GM13976 (cell line): Measurements from ENCODE around the gene PROSER3.

Source experiments
- DNase-seq: peaks from one replicate; pipeline ENCODE4 v3.0.0; 2012; ENCODE audit warnings: low spot score
- in situ Hi-C: fragments of 300-500 bp; cut with MboI; formaldehyde crosslinking; loops from one replicate; pipeline ENCODE4 v1.12.0; 2022; ENCODE audit warnings: low sequenced_read_pairs, mixed read lengths, inconsistent platforms; ENCODE audit not compliant: unreplicated experiment
- TF ChIP-seq, protein P1 (sequence below): IDR thresholded peaks from 2 replicates; pipeline ENCODE4 v1.5.1; 2012; ENCODE audit warnings: borderline replicate concordance, mild to moderate bottlenecking; ENCODE audit not compliant: insufficient read depth; ENCODE audit errors: extremely low read depth, missing control alignments, control extremely low read depth

PROSER3 gene

DNA sequence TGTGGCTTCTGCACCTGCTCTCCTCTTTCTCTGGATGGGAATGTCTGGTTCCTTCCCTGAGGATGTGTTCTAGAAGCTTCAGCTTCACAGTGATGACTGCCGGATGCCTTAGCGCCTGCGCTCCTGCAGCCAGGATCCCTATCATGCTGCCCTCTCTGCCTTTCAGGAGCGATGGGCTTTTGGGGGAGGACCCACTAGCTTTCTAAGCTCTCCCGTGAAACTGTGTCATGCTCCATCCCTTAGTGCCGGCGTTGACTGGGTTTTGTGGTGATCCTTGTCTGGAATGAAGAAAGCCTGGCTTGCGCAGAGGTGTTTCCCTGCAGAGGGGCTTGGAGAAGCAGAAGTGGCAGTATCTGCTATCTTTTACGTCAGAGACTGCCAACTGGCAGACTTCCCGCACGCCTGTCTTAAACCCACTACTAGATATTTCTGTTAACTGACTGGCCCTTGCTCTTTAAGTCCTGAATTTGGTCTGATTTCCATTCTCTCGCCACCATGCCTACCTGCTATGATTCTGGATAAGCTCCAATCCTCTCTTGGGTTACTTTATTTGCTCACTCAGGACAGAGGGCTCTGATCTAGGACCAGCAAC, 44.0 kb upstream of the PROSER3 start:
- no peak for DNase-seq
- in situ Hi-C loops = no loop called here
- TF ChIP-seq, protein P1, sequence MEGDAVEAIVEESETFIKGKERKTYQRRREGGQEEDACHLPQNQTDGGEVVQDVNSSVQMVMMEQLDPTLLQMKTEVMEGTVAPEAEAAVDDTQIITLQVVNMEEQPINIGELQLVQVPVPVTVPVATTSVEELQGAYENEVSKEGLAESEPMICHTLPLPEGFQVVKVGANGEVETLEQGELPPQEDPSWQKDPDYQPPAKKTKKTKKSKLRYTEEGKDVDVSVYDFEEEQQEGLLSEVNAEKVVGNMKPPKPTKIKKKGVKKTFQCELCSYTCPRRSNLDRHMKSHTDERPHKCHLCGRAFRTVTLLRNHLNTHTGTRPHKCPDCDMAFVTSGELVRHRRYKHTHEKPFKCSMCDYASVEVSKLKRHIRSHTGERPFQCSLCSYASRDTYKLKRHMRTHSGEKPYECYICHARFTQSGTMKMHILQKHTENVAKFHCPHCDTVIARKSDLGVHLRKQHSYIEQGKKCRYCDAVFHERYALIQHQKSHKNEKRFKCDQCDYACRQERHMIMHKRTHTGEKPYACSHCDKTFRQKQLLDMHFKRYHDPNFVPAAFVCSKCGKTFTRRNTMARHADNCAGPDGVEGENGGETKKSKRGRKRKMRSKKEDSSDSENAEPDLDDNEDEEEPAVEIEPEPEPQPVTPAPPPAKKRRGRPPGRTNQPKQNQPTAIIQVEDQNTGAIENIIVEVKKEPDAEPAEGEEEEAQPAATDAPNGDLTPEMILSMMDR = no peak

DNA sequence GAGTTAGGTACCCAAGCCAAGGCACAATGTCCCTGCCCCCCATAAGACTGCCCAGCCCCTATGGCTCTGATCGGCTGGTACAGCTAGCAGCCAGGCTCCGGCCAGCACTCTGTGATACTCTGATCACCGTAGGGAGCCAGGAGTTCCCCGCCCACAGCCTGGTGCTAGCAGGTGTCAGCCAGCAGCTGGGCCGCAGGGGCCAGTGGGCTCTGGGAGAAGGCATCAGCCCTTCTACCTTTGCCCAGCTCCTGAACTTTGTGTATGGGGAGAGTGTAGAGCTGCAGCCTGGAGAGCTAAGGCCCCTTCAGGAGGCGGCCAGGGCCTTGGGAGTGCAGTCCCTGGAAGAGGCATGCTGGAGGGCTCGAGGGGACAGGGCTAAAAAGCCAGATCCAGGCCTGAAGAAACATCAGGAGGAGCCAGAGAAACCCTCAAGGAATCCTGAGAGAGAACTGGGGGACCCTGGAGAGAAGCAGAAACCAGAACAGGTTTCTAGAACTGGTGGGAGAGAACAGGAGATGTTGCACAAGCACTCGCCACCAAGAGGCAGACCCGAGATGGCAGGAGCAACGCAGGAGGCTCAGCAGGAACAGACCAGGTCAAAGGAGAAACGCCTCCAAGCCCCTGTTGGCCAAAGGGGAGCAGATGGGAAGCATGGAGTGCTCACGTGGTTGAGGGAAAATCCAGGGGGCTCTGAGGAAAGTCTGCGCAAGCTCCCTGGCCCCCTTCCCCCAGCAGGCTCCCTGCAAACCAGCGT, 43.2 kb upstream of the PROSER3 start:
- in situ Hi-C loops = no loop called here

DNA sequence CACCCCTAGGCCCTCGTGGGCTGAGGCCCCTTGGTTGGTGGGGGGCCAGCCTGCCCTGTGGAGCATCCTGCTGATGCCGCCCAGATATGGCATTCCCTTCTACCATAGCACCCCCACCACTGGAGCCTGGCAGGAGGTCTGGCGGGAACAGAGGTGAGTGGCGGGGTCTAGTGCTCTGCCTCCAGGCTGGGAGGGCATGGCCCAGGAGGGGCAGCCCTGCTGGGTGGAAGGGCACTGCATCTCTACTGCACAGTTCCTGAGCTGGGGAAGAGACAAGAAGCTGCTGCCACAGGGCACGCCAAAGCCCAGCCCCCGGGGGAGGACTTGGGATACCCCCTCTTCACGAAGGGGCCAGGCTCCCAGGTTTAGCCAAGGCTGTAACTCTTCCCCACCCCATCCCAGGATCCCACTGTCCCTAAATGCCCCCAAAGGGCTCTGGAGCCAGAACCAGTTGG, 42.6 kb upstream of the PROSER3 start:
- TF ChIP-seq, protein P1 = no peak
- no peak for DNase-seq
- in situ Hi-C loops = no loop called here

More for the DNA sequence above, 43.2 kb upstream of the PROSER3 start:
- DNase-seq = no peak
- TF ChIP-seq, protein P1 = peak; percentile 25

DNA sequence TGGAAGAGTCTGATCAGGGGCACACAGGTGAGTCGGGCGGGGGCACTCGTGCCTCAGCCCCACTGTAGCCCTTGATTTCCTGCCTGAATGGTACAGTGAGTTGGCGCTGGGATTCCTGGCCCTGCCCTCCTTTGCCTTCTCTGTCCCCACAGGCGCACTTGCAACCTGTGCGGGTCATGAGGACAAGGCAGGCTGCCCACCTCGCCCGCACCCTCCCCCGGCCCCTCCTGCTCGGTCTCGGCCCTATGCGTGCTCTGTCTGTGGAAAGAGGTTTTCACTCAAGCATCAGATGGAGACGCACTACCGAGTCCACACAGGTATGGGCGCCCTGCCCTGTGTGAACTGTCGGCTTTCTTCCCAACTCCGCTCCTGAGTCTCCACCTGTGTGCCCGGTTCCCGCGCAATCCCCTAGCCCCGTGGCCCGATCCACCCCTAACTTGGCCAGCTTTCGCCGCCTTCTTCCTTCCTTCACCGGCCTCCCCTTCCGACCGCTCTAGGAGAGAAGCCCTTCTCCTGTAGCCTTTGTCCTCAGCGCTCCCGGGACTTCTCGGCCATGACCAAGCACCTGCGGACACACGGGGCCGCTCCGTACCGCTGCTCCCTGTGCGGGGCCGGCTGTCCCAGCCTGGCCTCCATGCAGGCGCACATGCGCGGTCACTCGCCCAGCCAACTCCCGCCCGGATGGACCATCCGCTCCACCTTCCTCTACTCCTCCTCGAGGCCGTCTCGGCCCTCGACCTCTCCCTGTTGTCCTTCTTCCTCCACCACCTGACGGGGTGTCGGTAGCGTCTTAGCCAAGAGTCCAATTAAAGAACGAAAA, 41.8 kb upstream of the PROSER3 start:
- TF ChIP-seq, protein P1 = no peak
- in situ Hi-C loops = no loop called here
- DNase-seq = no peak

DNA sequence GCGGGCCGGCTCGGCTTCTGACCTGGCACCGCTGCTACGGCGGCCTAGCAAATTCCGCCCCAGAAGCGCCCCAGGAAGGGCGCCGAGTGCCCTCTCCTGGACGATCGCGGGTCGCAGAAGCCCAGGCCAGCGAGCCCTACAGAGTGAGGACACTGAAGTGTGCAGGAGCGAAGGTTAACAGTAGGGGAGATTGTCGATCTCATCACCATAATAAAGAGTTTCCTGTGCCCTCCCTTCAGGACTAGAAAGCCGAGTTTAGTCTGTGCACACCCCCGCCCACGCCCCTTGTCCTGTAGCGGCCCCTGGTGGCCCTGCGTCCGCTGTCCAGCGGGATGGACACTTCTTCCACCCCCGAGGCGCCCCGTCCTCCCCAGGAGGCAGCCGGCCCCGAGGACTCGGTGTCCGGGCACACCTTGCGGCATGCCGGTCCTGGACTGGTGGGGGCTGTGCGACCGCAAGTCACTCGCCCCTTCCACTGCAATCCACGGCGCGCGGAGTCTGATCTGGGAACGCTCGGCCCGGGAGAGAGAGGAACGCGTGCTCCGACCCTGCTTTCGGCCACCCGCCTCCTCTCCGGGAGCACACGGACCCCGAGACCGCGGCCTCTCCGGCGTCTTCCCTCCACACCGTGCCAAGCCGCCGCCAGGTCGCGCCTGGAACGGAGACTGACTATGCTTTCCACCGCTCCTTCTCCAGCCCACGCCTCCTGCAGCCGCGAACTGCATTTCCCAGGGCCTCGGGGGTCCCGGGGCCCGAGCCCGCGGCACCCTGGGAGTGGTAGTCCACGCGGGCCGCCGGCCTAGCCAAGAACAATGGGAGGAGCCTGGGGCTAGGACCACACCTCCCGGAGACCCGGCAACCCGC, 40.9 kb upstream of the PROSER3 start:
- in situ Hi-C loops = no loop called here
- TF ChIP-seq, protein P1 = peak; percentile 74
- DNase-seq = peak; percentile 85
